Glutamatergic neuron (in vitro differentiated cells): ENCODE measurements around the gene EEFSEC. TPM values are rescaled to one million over a fixed set of nuclear protein-coding genes. Genes with fewer than 3 reads are reported as not detected.
A peak's percentile ranks its signal among the peaks of the same experiment; 100 is the strongest.

Experiments used
- DNase-seq: peaks from one replicate; pipeline ENCODE4 v3.0.0; 2022
- H3K27ac Mint-ChIP-seq: one replicate; pipeline ENCODE4 v1.8.0; 2020; ENCODE audit warnings: mild to moderate bottlenecking, mixed read lengths, inconsistent platforms; ENCODE audit not compliant: unreplicated experiment
- H3K27me3 Mint-ChIP-seq: one replicate; pipeline ENCODE4 v1.8.0; 2020; ENCODE audit warnings: mild to moderate bottlenecking, moderate library complexity, mixed read lengths, inconsistent platforms; ENCODE audit not compliant: unreplicated experiment
- H3K36me3 Mint-ChIP-seq: one replicate; pipeline ENCODE4 v1.8.0; 2020; ENCODE audit warnings: mild to moderate bottlenecking, mixed read lengths, inconsistent platforms; ENCODE audit not compliant: unreplicated experiment
- H3K4me1 Mint-ChIP-seq: one replicate; pipeline ENCODE4 v1.8.0; 2020; ENCODE audit warnings: mild to moderate bottlenecking, low read depth, mixed read lengths, inconsistent platforms; ENCODE audit not compliant: unreplicated experiment
- H3K4me3 Mint-ChIP-seq: one replicate; pipeline ENCODE4 v1.8.0; 2020; ENCODE audit warnings: mild to moderate bottlenecking, mixed read lengths, inconsistent platforms; ENCODE audit not compliant: unreplicated experiment
- H3K9me3 Mint-ChIP-seq: one replicate; pipeline ENCODE4 v1.8.0; 2020; ENCODE audit warnings: mild to moderate bottlenecking, moderate library complexity, mixed read lengths, inconsistent platforms; ENCODE audit not compliant: unreplicated experiment
- CTCF ChIP-seq: fragments of 200-600 bp; sonication (generic); IDR thresholded peaks from one replicate; pipeline ENCODE4 v1.5.0; 2021; ENCODE audit not compliant: partially characterized antibody, unreplicated experiment
- total RNA-seq: library from RNA; stranded (reverse); fragmentation: NEBNext Ultra II Directional; extraction: Animal tissue kit (Norgen Biotek cat#: 25700); gene quantifications from one replicate; pipeline ENCODE4 v1.2.1, GENCODE V29; 2021; ENCODE audit not compliant: unreplicated experiment

Gene EEFSEC
- total RNA-seq, 1 donor from 2014 or later: 8.3 TPM

GRCh38 chr3:128226795-128227395 lies 73.6 kb downstream of the EEFSEC start:
- H3K4me1 Mint-ChIP-seq: peaks cover 9% of the 10 kb centered on the region
- TF ChIP-seq CTCF: peak; percentile 90
- H3K36me3 Mint-ChIP-seq: no peaks in the 10 kb centered on the region
- DNase-seq: peak; percentile 84
- peaks cover 1% of the 10 kb centered on the region for H3K9me3 Mint-ChIP-seq
- no peak overlapping the region for H3K4me3 Mint-ChIP-seq
- H3K27ac Mint-ChIP-seq: no peak overlapping the region
- no peaks in the 10 kb centered on the region for H3K27me3 Mint-ChIP-seq

GRCh38 chr3:128227507-128227906 lies 74.2 kb downstream of the EEFSEC start:
- Mint-ChIP-seq H3K27me3 (no peaks in the 10 kb centered on the region), H3K4me1 (peaks cover 11% of the 10 kb centered on the region), H3K4me3 (no peak overlapping the region), H3K36me3 (no peaks in the 10 kb centered on the region), H3K27ac (no peak overlapping the region), H3K9me3 (peaks cover 1% of the 10 kb centered on the region)
- DNase-seq: no peak
- TF ChIP-seq CTCF: no peak

GRCh38 chr3:128228366-128228910 lies 75.2 kb downstream of the EEFSEC start:
- Mint-ChIP-seq H3K27ac (no peak overlapping the region), H3K9me3 (peaks cover 1% of the 10 kb centered on the region), H3K27me3 (no peaks in the 10 kb centered on the region), H3K4me1 (peaks cover 17% of the 10 kb centered on the region), H3K36me3 (no peaks in the 10 kb centered on the region), H3K4me3 (no peak overlapping the region)
- TF ChIP-seq CTCF: no peak
- no peak for DNase-seq

- H3K4me3 Mint-ChIP-seq: no peak overlapping the region
- no peaks in the 10 kb centered on the region for H3K27me3 Mint-ChIP-seq
- peaks cover 1% of the 10 kb centered on the region for H3K9me3 Mint-ChIP-seq
- peaks cover 21% of the 10 kb centered on the region for H3K4me1 Mint-ChIP-seq
- DNase-seq: no peak
- no peak for TF ChIP-seq CTCF
- no peak overlapping the region for H3K27ac Mint-ChIP-seq
- no peaks in the 10 kb centered on the region for H3K36me3 Mint-ChIP-seq
Observed at GRCh38 chr3:128229106-128229857, 76.0 kb downstream of the EEFSEC start.

GRCh38 chr3:128231606-128232005 lies 78.3 kb downstream of the EEFSEC start:
- Mint-ChIP-seq H3K4me3 (no peak overlapping the region), H3K9me3 (peaks cover 3% of the 10 kb centered on the region), H3K4me1 (peaks cover 34% of the 10 kb centered on the region), H3K27ac (no peak overlapping the region), H3K36me3 (no peaks in the 10 kb centered on the region), H3K27me3 (no peaks in the 10 kb centered on the region)
- no peak for DNase-seq
- TF ChIP-seq CTCF: no peak
